Ectodermal cell (in vitro differentiated cells): Measurements from ENCODE around the gene DNHD1.

ENCODE experiments used
- H3K27ac ChIP-seq: 2 replicates; pipeline ENCODE4 v1.7.0; 2013; ENCODE audit warnings: mild to moderate bottlenecking, low read depth, low read length; ENCODE audit not compliant: insufficient read depth, poor library complexity, severe bottlenecking
- H3K27me3 ChIP-seq: 2 replicates; pipeline ENCODE4 v1.7.0; 2013; ENCODE audit warnings: mild to moderate bottlenecking, low read length; ENCODE audit not compliant: insufficient read depth, control insufficient read depth, poor library complexity, severe bottlenecking
- H3K36me3 ChIP-seq: one replicate; pipeline ENCODE4 v1.7.0; 2013; ENCODE audit warnings: low read length; ENCODE audit not compliant: control insufficient read depth, insufficient read depth
- H3K4me1 ChIP-seq: one replicate; pipeline ENCODE4 v1.7.0; 2013; ENCODE audit warnings: low read length; ENCODE audit not compliant: control insufficient read depth, insufficient read depth
- H3K4me3 ChIP-seq: 2 replicates; pipeline ENCODE4 v1.7.0; 2013; ENCODE audit warnings: low read depth, low read length, control low read depth; ENCODE audit not compliant: insufficient read depth
- H3K9me3 ChIP-seq: 2 replicates; pipeline ENCODE4 v1.7.0; 2013; ENCODE audit warnings: mild to moderate bottlenecking, low read length, moderate library complexity; ENCODE audit not compliant: control insufficient read depth
- whole genome bisulfite sequencing, 2 experiments: methylation state at CpG; one replicate each; pipeline ENCODE4 v1.1.7; 2013; ENCODE audit warnings: missing lambda C conversion rate in 2 of 2; 5-methylcytosine and 5-hydroxymethylcytosine counted together

Gene DNHD1

DNA sequence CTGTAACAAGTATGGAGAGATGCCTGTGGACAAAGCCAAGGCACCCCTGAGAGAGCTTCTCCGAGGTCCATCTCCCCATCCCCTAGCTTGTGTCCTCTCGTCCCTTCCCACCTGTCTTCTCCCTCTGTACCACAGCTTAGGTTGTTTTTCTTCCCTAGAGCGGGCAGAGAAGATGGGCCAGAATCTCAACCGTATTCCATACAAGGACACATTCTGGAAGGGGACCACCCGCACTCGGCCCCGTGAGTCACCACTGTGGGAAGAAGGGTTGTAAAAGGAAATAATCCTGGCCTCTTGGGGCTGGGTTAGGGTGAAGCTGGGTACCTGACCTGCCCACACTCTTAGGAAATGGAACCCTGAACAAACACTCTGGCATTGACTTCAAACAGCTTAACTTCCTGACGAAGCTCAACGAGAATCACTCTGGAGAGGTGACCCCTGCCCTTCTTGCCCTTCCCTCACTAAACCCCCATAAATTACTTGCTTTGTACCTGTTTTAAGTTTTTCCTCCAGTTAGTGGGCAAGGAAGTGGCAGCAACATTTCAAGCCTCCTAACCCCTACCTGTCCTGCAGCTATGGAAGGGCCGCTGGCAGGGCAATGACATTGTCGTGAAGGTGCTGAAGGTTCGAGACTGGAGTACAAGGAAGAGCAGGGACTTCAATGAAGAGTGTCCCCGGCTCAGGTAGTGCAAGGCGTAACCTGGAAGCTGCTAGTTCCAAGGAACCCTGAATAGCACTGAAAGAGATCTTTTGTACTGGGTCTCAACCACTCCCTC lies 111.8 kb downstream of the DNHD1 start:
- H3K9me3 ChIP-seq = no peaks in the 10 kb centered on the region
- H3K36me3 ChIP-seq = peaks cover 32% of the 10 kb centered on the region
- no peak overlapping the region for H3K4me3 ChIP-seq
- 96% methylated on average over 14 of the region's 14 CpGs for WGBS, 2 experiments
- H3K27ac ChIP-seq = no peak overlapping the region
- peaks cover 22% of the 10 kb centered on the region for H3K4me1 ChIP-seq
- H3K27me3 ChIP-seq = no peaks in the 10 kb centered on the region

- no peaks in the 10 kb centered on the region for H3K27me3 ChIP-seq
- no peak overlapping the region for H3K4me3 ChIP-seq
- peaks cover 32% of the 10 kb centered on the region for H3K36me3 ChIP-seq
- peaks cover 20% of the 10 kb centered on the region for H3K4me1 ChIP-seq
- 91 to 92% methylated on average over 8 of the region's 8 CpGs for WGBS, 2 experiments
- no peaks in the 10 kb centered on the region for H3K9me3 ChIP-seq
- H3K27ac ChIP-seq = no peak overlapping the region
Measured at GRCh38 chr11:6609502-6610015, 112.5 kb downstream of the DNHD1 start.

GRCh38 chr11:6610591-6610990 lies 113.5 kb downstream of the DNHD1 start:
- Histone ChIP-seq H3K27me3 (no peaks in the 10 kb centered on the region), H3K27ac (no peak overlapping the region), H3K9me3 (no peaks in the 10 kb centered on the region), H3K36me3 (peaks cover 32% of the 10 kb centered on the region), H3K4me1 (peaks cover 13% of the 10 kb centered on the region), H3K4me3 (no peak overlapping the region)
- 91 to 95% methylated on average over 6 of the region's 6 CpGs for WGBS, 2 experiments

DNA sequence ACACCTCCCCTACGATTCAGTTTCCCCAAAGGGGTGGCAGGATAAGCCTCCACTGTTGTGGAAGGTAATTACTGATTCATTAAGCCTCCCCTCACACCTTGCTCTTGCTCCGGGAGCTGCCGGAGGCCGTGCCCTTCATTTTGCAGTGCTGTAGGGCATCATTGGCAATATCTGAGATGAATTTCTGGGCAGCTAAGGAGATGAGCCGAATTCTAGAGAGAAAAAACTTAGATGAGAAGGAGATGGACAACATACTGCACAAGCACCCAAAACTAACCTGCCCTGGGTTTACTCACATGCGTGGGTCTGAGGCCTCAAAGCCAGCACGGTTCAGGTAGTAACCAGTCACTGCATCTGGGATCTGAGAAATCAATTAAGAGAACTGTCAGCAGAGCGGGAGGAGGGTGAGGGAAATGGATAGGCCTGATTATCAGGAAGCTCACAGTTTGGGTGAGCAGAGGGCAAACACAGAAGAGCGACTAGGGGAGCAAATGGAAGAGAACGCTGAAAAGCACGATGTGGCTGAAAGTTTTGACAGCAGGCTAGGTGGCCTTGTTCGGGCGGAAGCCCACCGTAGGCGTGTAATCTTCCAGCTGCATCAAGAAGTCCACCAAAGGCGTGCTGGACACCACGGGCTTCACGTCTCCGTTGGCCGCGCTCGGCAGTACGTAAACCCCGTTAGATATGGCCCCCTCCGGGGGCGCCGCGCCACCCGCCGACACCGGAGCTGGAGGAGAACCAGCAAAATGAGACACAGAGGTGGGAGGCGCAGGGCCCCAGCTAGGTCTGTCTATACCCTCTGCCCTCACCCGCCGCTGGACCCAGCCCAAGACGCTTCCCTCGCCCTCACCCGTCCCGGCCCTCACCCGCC lies 114.2 kb downstream of the DNHD1 start:
- peaks cover 32% of the 10 kb centered on the region for H3K36me3 ChIP-seq
- H3K4me3 ChIP-seq = peak overlapping the region; percentile 81
- WGBS, 2 experiments = 19 to 21% methylated on average over 39 of the region's 39 CpGs
- H3K27ac ChIP-seq = peak overlapping the region; percentile 45
- peaks cover 10% of the 10 kb centered on the region for H3K4me1 ChIP-seq
- no peaks in the 10 kb centered on the region for H3K9me3 ChIP-seq
- H3K27me3 ChIP-seq = no peaks in the 10 kb centered on the region

- H3K27ac ChIP-seq = peak overlapping the region; percentile 45
- no peaks in the 10 kb centered on the region for H3K9me3 ChIP-seq
- 0% methylated on average over 36 of the region's 36 CpGs for WGBS, 2 experiments
- H3K4me3 ChIP-seq = peak overlapping the region; percentile 81
- H3K27me3 ChIP-seq = no peaks in the 10 kb centered on the region
- peaks cover 32% of the 10 kb centered on the region for H3K36me3 ChIP-seq
- H3K4me1 ChIP-seq = peaks cover 5% of the 10 kb centered on the region
Measured at GRCh38 chr11:6611963-6612212, 114.8 kb downstream of the DNHD1 start.

- WGBS, 2 experiments = 1% methylated on average over 51 of the region's 51 CpGs
- Histone ChIP-seq H3K36me3 (peaks cover 32% of the 10 kb centered on the region), H3K27ac (peak within 1 kb of the TSS; percentile 95), H3K4me3 (peak within 1 kb of the TSS; percentile 81), H3K4me1 (peaks cover 5% of the 10 kb centered on the region), H3K27me3 (no peaks in the 10 kb centered on the region), H3K9me3 (no peaks in the 10 kb centered on the region)
Measured at GRCh38 chr11:6612213-6613041, 115.3 kb downstream of the DNHD1 start, which contains the start of gene TAF10. Gene TAF10, minus strand, starts transcription at chr11:6612216. Its CDS starts 27 bp downstream, at chr11:6612189.

DNA sequence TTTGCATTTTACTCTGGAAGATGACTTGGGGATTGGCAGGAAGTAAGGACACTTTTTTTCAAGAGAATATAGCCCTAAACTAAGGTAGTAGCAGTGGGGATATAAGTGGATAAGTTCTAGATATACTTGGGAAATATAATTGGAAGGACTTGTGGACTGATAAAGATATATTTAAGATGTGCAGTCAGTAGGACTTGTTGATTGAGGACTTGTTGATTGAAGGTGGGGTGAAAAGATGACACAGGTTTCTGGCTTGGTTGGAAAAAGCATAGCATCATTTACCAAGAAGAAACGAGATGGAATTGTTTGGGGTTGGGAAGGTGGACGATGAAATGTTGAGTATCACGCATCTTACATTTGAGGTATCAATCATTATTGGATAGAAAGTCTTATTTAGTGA lies 116.4 kb downstream of the DNHD1 start:
- Histone ChIP-seq H3K9me3 (no peaks in the 10 kb centered on the region), H3K4me1 (peaks cover 10% of the 10 kb centered on the region), H3K36me3 (peaks cover 26% of the 10 kb centered on the region), H3K4me3 (no peak overlapping the region), H3K27ac (no peak overlapping the region), H3K27me3 (no peaks in the 10 kb centered on the region)
- WGBS, 2 experiments = 95 to 97% methylated on average over 3 of the region's 3 CpGs

DNA sequence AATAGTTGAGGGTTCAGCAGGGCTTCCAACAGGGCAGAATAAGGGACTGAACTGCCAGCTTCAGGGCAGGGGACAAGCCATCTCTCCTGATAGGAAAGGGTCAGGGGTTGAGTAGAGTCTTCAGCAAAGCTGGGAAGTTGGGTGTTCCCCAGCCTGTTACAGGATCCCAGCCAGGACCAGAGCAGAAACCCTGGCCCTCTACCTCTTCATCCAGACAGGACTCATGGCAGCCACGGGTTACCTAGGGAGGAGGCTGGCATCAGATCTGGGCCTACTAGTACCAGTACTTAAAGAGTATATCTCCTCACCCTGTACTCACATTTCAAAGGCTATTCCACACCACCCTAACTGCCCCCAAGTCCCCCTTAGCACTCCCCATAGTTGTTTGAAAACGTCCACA lies 117.4 kb downstream of the DNHD1 start:
- Histone ChIP-seq H3K4me1 (peaks cover 13% of the 10 kb centered on the region), H3K27ac (no peak overlapping the region), H3K4me3 (no peak overlapping the region), H3K36me3 (peaks cover 17% of the 10 kb centered on the region), H3K27me3 (no peaks in the 10 kb centered on the region), H3K9me3 (no peaks in the 10 kb centered on the region)
- WGBS, 2 experiments = 86 to 89% methylated on average over 2 of the region's 2 CpGs

- Histone ChIP-seq H3K27me3 (no peaks in the 10 kb centered on the region), H3K4me1 (peaks cover 13% of the 10 kb centered on the region), H3K4me3 (no peak overlapping the region), H3K27ac (no peak overlapping the region), H3K9me3 (no peaks in the 10 kb centered on the region), H3K36me3 (peaks cover 11% of the 10 kb centered on the region)
- 93 to 94% methylated on average over 5 of the region's 5 CpGs for WGBS, 2 experiments
Measured at GRCh38 chr11:6615046-6615445, 118.0 kb downstream of the DNHD1 start.
